ENCODE results near the gene HNRNPH1.

The HNRNPH1 gene

GRCh38 chr5:179623906-179624741, 653 bp upstream of the HNRNPH1 start:
- peak in 2 of 3 donors; percentile 46 to 51 for DNase-seq (ENCODE audit: low read depth in 3 of 3)

GRCh38 chr5:179621551-179622214, 1.8 kb downstream of the HNRNPH1 start:
- no peak for DNase-seq (ENCODE audit: low read depth in 3 of 3)

- DNase-seq (ENCODE audit: low read depth in 3 of 3) = no peak
Observed at GRCh38 chr5:179620703-179621350, 2.6 kb downstream of the HNRNPH1 start.

- DNase-seq (ENCODE audit: low read depth in 3 of 3) = no peak
Observed at GRCh38 chr5:179620293-179620692, 3.2 kb downstream of the HNRNPH1 start.

GRCh38 chr5:179619776-179620175, 3.7 kb downstream of the HNRNPH1 start:
- DNase-seq (ENCODE audit: low read depth in 3 of 3) = no peak

GRCh38 chr5:179618923-179619554, 4.4 kb downstream of the HNRNPH1 start:
- no peak for DNase-seq (ENCODE audit: low read depth in 3 of 3)

GRCh38 chr5:179617930-179618329, 5.5 kb downstream of the HNRNPH1 start:
- DNase-seq (ENCODE audit: low read depth in 3 of 3) = no peak

GRCh38 chr5:179616002-179616594, 7.4 kb downstream of the HNRNPH1 start:
- DNase-seq (ENCODE audit: low read depth in 3 of 3) = no peak

GRCh38 chr5:179615203-179615602, 8.3 kb downstream of the HNRNPH1 start:
- DNase-seq (ENCODE audit: low read depth in 3 of 3) = no peak

- no peak for DNase-seq (ENCODE audit: low read depth in 3 of 3)
Observed at GRCh38 chr5:179614745-179615144, 8.7 kb downstream of the HNRNPH1 start.

GRCh38 chr5:179613460-179614071, 9.9 kb downstream of the HNRNPH1 start:
- DNase-seq (ENCODE audit: low read depth in 3 of 3) = no peak

- no peak for DNase-seq (ENCODE audit: low read depth in 3 of 3)
Observed at GRCh38 chr5:179612577-179613459, 10.7 kb downstream of the HNRNPH1 start.

GRCh38 chr5:179610903-179611265, 12.6 kb downstream of the HNRNPH1 start:
- no peak for DNase-seq (ENCODE audit: low read depth in 3 of 3)

- DNase-seq (ENCODE audit: low read depth in 3 of 3) = no peak
Observed at GRCh38 chr5:179610109-179610902, 13.2 kb downstream of the HNRNPH1 start.

- no peak for DNase-seq (ENCODE audit: low read depth in 3 of 3)
Observed at GRCh38 chr5:179609834-179610108, 13.7 kb downstream of the HNRNPH1 start.

- DNase-seq (ENCODE audit: low read depth in 3 of 3) = no peak
Observed at GRCh38 chr5:179608131-179608581, 15.3 kb downstream of the HNRNPH1 start.

- DNase-seq (ENCODE audit: low read depth in 3 of 3) = no peak
Observed at GRCh38 chr5:179607160-179607931, 16.1 kb downstream of the HNRNPH1 start.

GRCh38 chr5:179606910-179607159, 16.6 kb downstream of the HNRNPH1 start:
- DNase-seq (ENCODE audit: low read depth in 3 of 3) = no peak
